SJCRH30 (cell line): ENCODE results near the gene TMEM245. TPM values are rescaled to one million over a fixed set of nuclear protein-coding genes. Genes with fewer than 3 reads are reported as not detected.

Experiments used
- DNase-seq, 2 experiments: peaks; one replicate each; pipeline ENCODE4 v3.0.0-alpha.2; 2015 to 2020
- H3K27ac ChIP-seq: fragments of 250-450 bp; sonication (Bioruptor Pico); 2 replicates; pipeline ENCODE4 v1.5.1; 2020; ENCODE audit warnings: mild to moderate bottlenecking, moderate library complexity
- H3K27me3 ChIP-seq: fragments of 250-450 bp; sonication (Bioruptor Pico); 2 replicates; pipeline ENCODE4 v1.5.1; 2020; ENCODE audit warnings: mild to moderate bottlenecking, moderate library complexity
- H3K36me3 ChIP-seq: fragments of 250-450 bp; sonication (Bioruptor Pico); 2 replicates; pipeline ENCODE4 v1.5.1; 2020; ENCODE audit warnings: mild to moderate bottlenecking, moderate library complexity
- H3K4me1 ChIP-seq: fragments of 250-450 bp; sonication (Bioruptor Pico); 2 replicates; pipeline ENCODE4 v1.5.1; 2020; ENCODE audit warnings: mild to moderate bottlenecking, moderate library complexity
- H3K4me3 ChIP-seq: fragments of 250-450 bp; sonication (Bioruptor Pico); 2 replicates; pipeline ENCODE4 v1.5.1; 2020; ENCODE audit warnings: mild to moderate bottlenecking, moderate library complexity
- H3K9me3 ChIP-seq: fragments of 250-450 bp; sonication (Bioruptor Pico); replicated peaks from 2 replicates; pipeline ENCODE4 v1.5.1; 2020; ENCODE audit warnings: mild to moderate bottlenecking, moderate library complexity
- total RNA-seq: library from RNA; depleted of rRNA; stranded (reverse); fragments of >200 nt; shearing (Covaris generic); gene quantifications from 2 replicates; pipeline ENCODE4 v1.2.3, GENCODE V29; 2014

Gene TMEM245
- total RNA-seq, 1 experiment from 2014 or later = 50.7 TPM

GRCh38 chr9:109020581-109021511, 98.9 kb downstream of the TMEM245 start:
- Histone ChIP-seq H3K4me3 (no peak overlapping the region), H3K9me3 (no peaks in the 10 kb centered on the region), H3K36me3 (peaks cover 40% of the 10 kb centered on the region), H3K4me1 (no peaks in the 10 kb centered on the region), H3K27me3 (no peaks in the 10 kb centered on the region), H3K27ac (no peak overlapping the region)
- no peak for DNase-seq

- Histone ChIP-seq H3K27ac (no peak overlapping the region), H3K9me3 (no peaks in the 10 kb centered on the region), H3K4me3 (no peak overlapping the region), H3K27me3 (no peaks in the 10 kb centered on the region), H3K36me3 (peaks cover 35% of the 10 kb centered on the region), H3K4me1 (no peaks in the 10 kb centered on the region)
- DNase-seq = no peak
Observed at GRCh38 chr9:109020113-109020512, 99.6 kb downstream of the TMEM245 start.

DNA sequence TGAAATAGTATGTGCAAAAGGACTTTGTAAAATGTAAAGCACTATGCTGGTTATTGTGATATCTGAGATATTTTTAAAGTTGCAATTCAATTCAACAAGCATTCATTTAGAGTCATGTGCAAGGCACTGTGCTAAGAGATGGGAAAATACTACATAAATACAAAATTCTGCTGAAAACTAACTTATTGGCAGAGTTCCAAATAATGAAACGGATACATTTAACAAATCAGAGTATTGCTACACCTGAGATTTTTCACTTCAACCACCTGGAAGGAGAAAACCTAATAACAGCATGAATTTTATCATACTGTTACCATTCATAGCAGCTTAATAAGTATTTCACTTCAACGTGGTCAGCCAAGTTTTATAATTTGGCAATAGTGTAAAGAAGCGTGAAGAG, 100.3 kb downstream of the TMEM245 start:
- Histone ChIP-seq H3K27ac (no peak overlapping the region), H3K36me3 (peaks cover 33% of the 10 kb centered on the region), H3K4me1 (no peaks in the 10 kb centered on the region), H3K27me3 (no peaks in the 10 kb centered on the region), H3K4me3 (no peak overlapping the region), H3K9me3 (no peaks in the 10 kb centered on the region)
- no peak for DNase-seq

DNA sequence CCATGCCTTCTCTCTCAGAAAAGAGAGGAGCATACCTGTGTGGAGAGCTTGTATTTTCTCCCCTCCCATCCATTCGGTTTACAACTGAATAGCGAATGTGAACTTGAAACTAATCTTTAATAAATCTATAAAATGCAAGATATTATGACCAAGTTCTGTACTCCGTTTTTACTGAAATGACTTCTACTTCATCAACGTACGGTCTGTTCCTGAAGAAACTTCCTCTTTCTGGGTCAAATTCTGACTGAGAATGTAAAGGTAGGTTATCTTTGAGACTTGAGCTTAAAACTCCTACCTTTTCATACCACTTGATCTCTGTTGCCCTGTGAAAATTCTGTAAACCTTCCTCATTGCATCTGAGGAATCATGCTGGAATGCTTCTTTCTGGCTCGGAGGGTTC, 102.3 kb downstream of the TMEM245 start:
- no peak for DNase-seq
- Histone ChIP-seq H3K36me3 (peaks cover 29% of the 10 kb centered on the region), H3K27me3 (no peaks in the 10 kb centered on the region), H3K4me1 (0 out of 2 replicates have a peak, but pooled peaks cover 6% of the 10 kb centered on the region), H3K27ac (no peak overlapping the region), H3K4me3 (no peak overlapping the region), H3K9me3 (no peaks in the 10 kb centered on the region)

- Histone ChIP-seq H3K27ac (no peak overlapping the region), H3K4me1 (0 out of 2 replicates have a peak, but pooled peaks cover 6% of the 10 kb centered on the region), H3K27me3 (no peaks in the 10 kb centered on the region), H3K9me3 (no peaks in the 10 kb centered on the region), H3K36me3 (peaks cover 28% of the 10 kb centered on the region), H3K4me3 (no peak overlapping the region)
- no peak for DNase-seq
Observed at GRCh38 chr9:109017061-109017460, 102.7 kb downstream of the TMEM245 start.

GRCh38 chr9:109016132-109016531, 103.6 kb downstream of the TMEM245 start:
- no peaks in the 10 kb centered on the region for H3K27me3 ChIP-seq
- peaks cover 28% of the 10 kb centered on the region for H3K36me3 ChIP-seq
- no peak overlapping the region for H3K27ac ChIP-seq
- no peak for DNase-seq
- no peak overlapping the region for H3K4me3 ChIP-seq
- H3K9me3 ChIP-seq = no peaks in the 10 kb centered on the region
- peaks cover 13% of the 10 kb centered on the region for H3K4me1 ChIP-seq

DNA sequence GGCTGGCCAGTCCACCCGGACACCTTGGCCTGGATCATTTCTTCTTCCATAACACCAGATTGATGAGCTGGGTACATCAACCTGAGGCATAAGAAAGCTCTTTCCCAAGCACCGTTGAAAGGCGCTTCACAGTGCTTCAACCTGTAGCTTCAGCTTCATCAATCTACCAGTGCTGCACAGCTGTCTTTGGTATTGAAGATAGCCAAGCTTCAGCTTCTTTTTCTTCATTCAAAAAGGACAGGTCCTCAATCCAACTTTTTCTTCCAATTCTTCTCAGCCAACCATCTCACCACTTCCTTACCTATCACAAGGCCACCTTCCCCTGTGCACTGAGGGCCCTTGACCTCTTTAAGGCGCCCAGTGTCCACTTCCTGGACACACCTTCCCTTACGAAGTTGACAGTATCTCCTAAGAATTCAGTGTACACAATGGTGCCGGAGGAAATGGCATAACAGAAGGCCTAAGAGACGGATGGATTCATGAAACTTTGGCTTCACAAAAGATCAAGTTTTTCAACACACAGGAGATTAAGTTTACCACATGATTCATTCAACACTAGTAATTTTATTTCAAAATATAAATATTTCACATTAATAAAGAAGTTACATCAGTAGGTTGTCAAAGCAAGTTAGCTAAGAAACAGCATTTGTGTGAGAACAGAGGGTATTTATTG, 105.0 kb downstream of the TMEM245 start:
- no peak for DNase-seq
- Histone ChIP-seq H3K27me3 (no peaks in the 10 kb centered on the region), H3K36me3 (peaks cover 18% of the 10 kb centered on the region), H3K27ac (no peak overlapping the region), H3K4me1 (peaks cover 21% of the 10 kb centered on the region), H3K9me3 (no peaks in the 10 kb centered on the region), H3K4me3 (no peak overlapping the region)

DNA sequence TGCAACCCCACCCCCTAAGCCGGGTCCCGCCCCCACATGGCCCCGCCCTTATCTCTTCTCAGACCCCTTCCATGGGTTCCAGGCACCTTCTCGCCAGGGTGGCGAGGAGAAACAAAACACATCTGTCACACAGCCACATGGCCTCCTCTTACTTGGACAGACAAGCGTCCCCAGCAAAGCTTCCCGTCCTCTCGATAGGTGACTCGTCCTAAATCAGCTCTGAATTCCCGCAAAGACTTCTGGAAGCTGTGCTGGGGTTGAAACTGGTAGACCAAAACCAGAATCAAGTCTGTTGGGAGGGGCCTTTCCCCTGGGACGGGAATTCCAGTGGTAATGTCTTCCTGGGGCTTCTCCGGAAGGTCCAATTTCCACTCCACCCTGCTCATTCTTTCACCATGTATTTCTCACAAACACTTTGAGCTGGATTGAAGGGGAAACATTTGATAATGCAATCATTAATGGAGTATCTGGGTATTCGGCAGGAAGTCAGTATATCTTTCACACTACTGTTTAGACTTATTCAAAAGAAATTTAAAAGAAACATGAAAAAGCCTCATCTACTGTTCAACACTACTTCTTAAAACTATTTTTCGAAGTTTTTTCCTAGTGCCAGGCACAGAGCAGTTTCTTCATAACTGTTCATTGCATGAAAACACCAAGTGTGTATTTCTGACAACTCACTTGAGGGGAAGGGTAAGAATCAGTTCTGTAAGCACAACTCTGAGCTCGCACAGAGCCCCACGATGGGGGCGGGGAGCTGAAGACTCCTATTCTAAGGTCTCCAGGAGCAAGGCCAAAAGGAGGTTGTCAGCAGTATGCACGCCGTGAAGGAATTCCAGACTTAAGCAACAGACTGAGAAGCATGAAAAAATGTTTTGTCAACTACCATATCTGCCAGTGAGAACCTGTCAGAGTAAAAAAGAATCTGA, 105.8 kb downstream of the TMEM245 start:
- no peaks in the 10 kb centered on the region for H3K27me3 ChIP-seq
- DNase-seq = peak in 1 of 2 experiments; percentile 15
- H3K9me3 ChIP-seq = no peaks in the 10 kb centered on the region
- peaks cover 21% of the 10 kb centered on the region for H3K4me1 ChIP-seq
- H3K4me3 ChIP-seq = peak overlapping the region; percentile 92
- peaks cover 10% of the 10 kb centered on the region; the same call in 1 of the 2 replicates for H3K36me3 ChIP-seq
- 0 out of 2 replicates have a peak overlapping the region, but pooled peaks have one; percentile 25 for H3K27ac ChIP-seq

- Histone ChIP-seq H3K9me3 (no peaks in the 10 kb centered on the region), H3K27ac (peak within 1 kb of the TSS; percentile 82), H3K4me3 (peak within 1 kb of the TSS; percentile 92), H3K36me3 (peaks cover 6% of the 10 kb centered on the region; the same call in 1 of the 2 replicates), H3K27me3 (no peaks in the 10 kb centered on the region), H3K4me1 (peaks cover 21% of the 10 kb centered on the region)
- peak; percentile 96 to 98 for DNase-seq
Observed at GRCh38 chr9:109012876-109013678, 106.7 kb downstream of the TMEM245 start, which contains the start of gene CTNNAL1. Gene CTNNAL1 (minus strand): TSS chr9:109013499. CDS start chr9:109013442, 57 bp downstream.

DNA sequence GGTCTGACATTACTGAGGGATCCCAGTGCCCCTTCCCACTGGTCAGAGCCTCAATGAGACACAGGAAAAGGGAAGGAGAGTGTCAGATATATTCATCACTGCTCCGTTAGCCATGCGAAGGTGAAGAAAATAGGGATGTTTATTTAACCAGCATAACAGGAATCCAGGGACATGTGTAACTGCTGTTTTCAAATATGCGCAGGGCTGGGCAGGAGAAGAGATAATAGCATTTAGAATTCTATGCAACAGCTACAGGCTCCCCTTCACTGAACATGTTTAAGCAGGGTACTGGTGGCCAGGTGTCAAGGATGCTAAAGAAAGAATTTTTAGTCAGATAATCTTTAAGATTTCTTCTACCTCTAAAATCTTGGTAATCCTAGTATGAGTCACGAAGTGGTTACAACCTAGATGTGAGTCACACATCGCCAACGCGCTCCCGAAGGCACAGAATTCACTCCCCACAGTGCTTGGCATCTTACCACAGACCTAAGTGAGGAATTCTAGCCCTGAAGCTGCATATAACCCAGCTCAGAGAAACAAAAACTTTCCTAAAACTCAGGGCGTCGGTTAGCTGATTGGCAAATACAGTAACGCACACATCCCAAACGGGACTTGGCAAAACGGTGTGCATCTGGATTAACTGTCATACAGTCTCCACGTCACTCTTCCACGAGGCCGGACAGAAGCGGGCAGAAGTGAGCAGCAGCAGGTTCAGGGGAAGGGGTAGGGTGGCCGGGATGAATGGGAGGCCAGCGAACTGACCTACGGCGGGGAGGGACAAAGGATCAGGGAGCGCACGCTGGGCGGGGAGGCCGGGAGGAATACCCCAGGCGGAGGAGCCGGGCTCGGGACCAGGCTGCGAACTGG, 107.5 kb downstream of the TMEM245 start:
- H3K27ac ChIP-seq = peak overlapping the region; percentile 82
- peak overlapping the region; percentile 92 for H3K4me3 ChIP-seq
- peak; percentile 69 to 78 for DNase-seq
- H3K36me3 ChIP-seq = peaks cover 3% of the 10 kb centered on the region; the same call in 1 of the 2 replicates
- H3K4me1 ChIP-seq = peaks cover 21% of the 10 kb centered on the region
- no peaks in the 10 kb centered on the region for H3K9me3 ChIP-seq
- no peaks in the 10 kb centered on the region for H3K27me3 ChIP-seq

DNA sequence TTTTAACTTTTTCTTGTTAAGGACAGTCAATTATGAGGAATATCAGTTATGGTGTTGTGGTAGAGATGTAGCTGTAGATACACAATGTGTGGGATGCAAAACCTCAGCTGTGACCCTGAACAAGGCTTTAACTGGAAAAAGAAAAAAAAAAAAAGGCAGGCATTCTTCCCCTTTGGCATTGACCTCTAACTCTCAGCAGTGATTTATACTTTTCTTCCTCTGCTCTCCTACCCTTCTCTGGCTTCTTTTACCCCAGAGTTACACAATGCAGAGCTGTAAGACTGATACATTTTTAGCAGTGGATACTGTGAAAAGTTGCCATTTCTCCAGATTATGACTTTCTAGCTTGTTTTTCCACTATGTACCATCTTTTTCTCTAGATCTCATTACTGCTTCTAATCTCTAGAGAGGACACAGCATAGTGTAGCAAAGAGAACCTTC, 108.5 kb downstream of the TMEM245 start:
- Histone ChIP-seq H3K36me3 (peaks cover 3% of the 10 kb centered on the region), H3K27ac (no peak overlapping the region), H3K4me1 (peaks cover 21% of the 10 kb centered on the region), H3K9me3 (no peaks in the 10 kb centered on the region), H3K4me3 (no peak overlapping the region; the same call in 1 of the 2 replicates), H3K27me3 (no peaks in the 10 kb centered on the region)
- no peak for DNase-seq

DNA sequence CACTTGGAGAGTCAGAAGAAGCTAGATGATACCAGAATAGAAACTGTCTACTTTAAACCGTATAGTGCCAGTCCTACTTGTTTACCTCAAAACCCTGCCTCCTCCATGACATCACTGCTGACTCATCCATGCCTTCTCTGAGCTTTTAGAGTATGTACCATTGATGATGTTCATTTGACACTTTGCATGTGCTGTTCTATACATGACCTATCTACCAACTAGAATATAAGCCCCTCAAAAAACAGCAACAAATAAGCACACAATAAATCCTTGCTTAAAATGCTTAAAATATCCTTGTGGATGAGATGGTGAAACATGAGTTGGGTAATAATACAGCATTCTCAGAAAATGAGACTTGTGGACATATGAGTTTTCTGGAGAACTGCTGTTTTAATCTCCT, 109.0 kb downstream of the TMEM245 start:
- Histone ChIP-seq H3K4me1 (peaks cover 21% of the 10 kb centered on the region), H3K4me3 (no peak overlapping the region), H3K36me3 (peaks cover 3% of the 10 kb centered on the region), H3K27ac (no peak overlapping the region), H3K9me3 (no peaks in the 10 kb centered on the region), H3K27me3 (no peaks in the 10 kb centered on the region)
- DNase-seq = peak; percentile 22 to 31

- H3K9me3 ChIP-seq = peaks cover 10% of the 10 kb centered on the region; the same call in 1 of the 2 replicates
- DNase-seq = no peak
- H3K4me3 ChIP-seq = no peak overlapping the region
- H3K36me3 ChIP-seq = peaks cover 13% of the 10 kb centered on the region
- peaks cover 3% of the 10 kb centered on the region; the same call in 1 of the 2 replicates for H3K4me1 ChIP-seq
- H3K27ac ChIP-seq = no peak overlapping the region
- no peaks in the 10 kb centered on the region for H3K27me3 ChIP-seq
Observed at GRCh38 chr9:109005678-109006077, 114.1 kb downstream of the TMEM245 start.
